ENCODE results near the gene PLEKHA7.

Gene PLEKHA7

GRCh38 chr11:16799890-16800289, 214.3 kb downstream of the PLEKHA7 start:
- H3K4me3 ChIP-seq (replicated peaks in 1 of 2; ENCODE audit: low read depth in 2 of 2, low read length in 2 of 2) = no peak overlapping the region
- DNase-seq (ENCODE audit: low read depth in 2 of 2) = no peak
- TF ChIP-seq CTCF (IDR thresholded peaks at IDR 0.05; ENCODE audit: low read depth, low read length) = no peak

GRCh38 chr11:16799221-16799620, 215.0 kb downstream of the PLEKHA7 start:
- H3K4me3 ChIP-seq (replicated peaks in 1 of 2; ENCODE audit: low read depth in 2 of 2, low read length in 2 of 2) = no peak overlapping the region
- no peak for DNase-seq (ENCODE audit: low read depth in 2 of 2)
- no peak for TF ChIP-seq CTCF (IDR thresholded peaks at IDR 0.05; ENCODE audit: low read depth, low read length)

- TF ChIP-seq CTCF (IDR thresholded peaks at IDR 0.05; ENCODE audit: low read depth, low read length) = no peak
- no peak for DNase-seq (ENCODE audit: low read depth in 2 of 2)
- H3K4me3 ChIP-seq (replicated peaks in 1 of 2; ENCODE audit: low read depth in 2 of 2, low read length in 2 of 2) = no peak overlapping the region
These were observed 216.4 kb downstream of the PLEKHA7 start for GRCh38 chr11:16797776-16798175.

- no peak for TF ChIP-seq CTCF (IDR thresholded peaks at IDR 0.05; ENCODE audit: low read depth, low read length)
- no peak for DNase-seq (ENCODE audit: low read depth in 2 of 2)
- no peak overlapping the region for H3K4me3 ChIP-seq (replicated peaks in 1 of 2; ENCODE audit: low read depth in 2 of 2, low read length in 2 of 2)
These were observed 217.9 kb downstream of the PLEKHA7 start for GRCh38 chr11:16796311-16796710.

GRCh38 chr11:16795146-16795545, 219.1 kb downstream of the PLEKHA7 start:
- no peak for DNase-seq (ENCODE audit: low read depth in 2 of 2)
- TF ChIP-seq CTCF (IDR thresholded peaks at IDR 0.05; ENCODE audit: low read depth, low read length) = no peak

GRCh38 chr11:16794047-16794818, 220.0 kb downstream of the PLEKHA7 start:
- no peak for TF ChIP-seq CTCF (IDR thresholded peaks at IDR 0.05; ENCODE audit: low read depth, low read length)
- no peak overlapping the region for H3K4me3 ChIP-seq (replicated peaks in 1 of 2; ENCODE audit: low read depth in 2 of 2, low read length in 2 of 2)
- DNase-seq (ENCODE audit: low read depth in 2 of 2) = no peak

More at GRCh38 chr11:16795146-16795545, 219.1 kb downstream of the PLEKHA7 start:
- no peak overlapping the region for H3K4me3 ChIP-seq (replicated peaks in 1 of 2; ENCODE audit: low read depth in 2 of 2, low read length in 2 of 2)

- no peak for TF ChIP-seq CTCF (IDR thresholded peaks at IDR 0.05; ENCODE audit: low read depth, low read length)
- DNase-seq (ENCODE audit: low read depth in 2 of 2) = no peak
These were observed 220.7 kb downstream of the PLEKHA7 start for GRCh38 chr11:16793511-16793910.

More at GRCh38 chr11:16793511-16793910, 220.7 kb downstream of the PLEKHA7 start:
- H3K4me3 ChIP-seq (replicated peaks in 1 of 2; ENCODE audit: low read depth in 2 of 2, low read length in 2 of 2) = no peak overlapping the region
